Osteoblast (primary cell): Measurements from ENCODE around the gene RAB30. TPM values are rescaled to one million over a fixed set of nuclear protein-coding genes. Genes with fewer than 3 reads are reported as not detected.

Source experiments
- DNase-seq: peaks from one replicate; pipeline ENCODE4 v3.0.0; 2011; ENCODE audit warnings: low spot score, mixed read lengths; ENCODE audit not compliant: insufficient read length; ENCODE audit errors: missing footprints
- H2AFZ ChIP-seq: 2 replicates; pipeline ENCODE4 v1.6.0; 2011; ENCODE audit warnings: mild to moderate bottlenecking, low read length
- H3K27ac ChIP-seq: 2 replicates; pipeline ENCODE4 v1.5.1; 2011; ENCODE audit warnings: mild to moderate bottlenecking, low read depth, low read length, moderate library complexity
- H3K27me3 ChIP-seq: 2 replicates; pipeline ENCODE4 v1.6.0; 2012; ENCODE audit warnings: mild to moderate bottlenecking, control low read depth, inconsistent platforms, low read length, moderate library complexity; ENCODE audit not compliant: insufficient read depth
- H3K36me3 ChIP-seq: 2 replicates; pipeline ENCODE4 v1.5.1; 2011; ENCODE audit warnings: mild to moderate bottlenecking, low read length, control low read depth, moderate library complexity; ENCODE audit not compliant: insufficient read depth
- H3K4me1 ChIP-seq: 2 replicates; pipeline ENCODE4 v1.5.1; 2011; ENCODE audit warnings: mild to moderate bottlenecking, low read length, control low read depth, moderate library complexity; ENCODE audit not compliant: insufficient read depth
- H3K4me2 ChIP-seq: 2 replicates; pipeline ENCODE4 v1.6.0; 2011; ENCODE audit warnings: mild to moderate bottlenecking, low read length; ENCODE audit not compliant: insufficient read depth
- H3K4me3 ChIP-seq: fragments of 200-600 bp; sonication (generic); 3 replicates; pipeline ENCODE4 v1.5.1; 2012; ENCODE audit warnings: mild to moderate bottlenecking, low read length, inconsistent platforms; ENCODE audit not compliant: insufficient read depth
- H3K79me2 ChIP-seq: 2 replicates; pipeline ENCODE4 v1.6.0; 2012; ENCODE audit warnings: mild to moderate bottlenecking, low read length, control low read depth, inconsistent platforms; ENCODE audit not compliant: insufficient read depth
- H3K9me3 ChIP-seq: 2 replicates; pipeline ENCODE4 v1.5.1; 2011; ENCODE audit warnings: low read depth, low read length, control low read depth
- H4K20me1 ChIP-seq: 2 replicates; pipeline ENCODE4 v1.6.0; 2012; ENCODE audit warnings: mild to moderate bottlenecking, low read length, control low read depth; ENCODE audit not compliant: insufficient read depth
- total RNA-seq: library from RNA; depleted of rRNA; stranded (reverse); fragments of >200 nt; gene quantifications from 2 replicates; pipeline ENCODE4 v1.2.3, GENCODE V29; 2012
- TF ChIP-seq, protein P1 (sequence below): IDR thresholded peaks from 2 replicates; pipeline ENCODE4 v1.5.1; 2011; ENCODE audit warnings: mild to moderate bottlenecking, low read depth, low read length, moderate library complexity; ENCODE audit errors: extremely low read depth

Gene RAB30
- total RNA-seq, 1 donor, result 21.0 TPM

DNA sequence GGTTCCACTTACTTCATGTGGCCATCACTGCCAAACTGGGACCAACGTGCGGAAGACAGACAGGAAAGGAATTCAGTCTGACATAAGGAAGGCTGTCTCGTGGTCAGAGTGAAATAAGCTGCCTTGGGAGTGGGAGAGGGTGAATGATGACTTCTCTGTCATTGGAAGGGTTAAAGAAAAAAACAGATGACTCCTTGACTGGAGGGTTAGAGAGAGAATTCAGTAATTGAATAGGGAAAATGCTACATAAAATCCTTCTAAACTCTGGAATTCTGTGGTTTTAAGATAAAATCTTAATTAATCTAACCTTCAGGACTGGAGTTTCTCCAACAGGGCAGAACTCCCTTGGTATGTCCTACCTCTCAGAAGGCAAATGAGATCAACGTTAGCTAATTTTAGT lies 33.8 kb downstream of the RAB30 start:
- no peaks in the 10 kb centered on the region for H3K36me3 ChIP-seq
- no peak overlapping the region for H2AFZ ChIP-seq
- no peak overlapping the region for H3K27ac ChIP-seq
- no peaks in the 10 kb centered on the region for H3K27me3 ChIP-seq
- no peaks in the 10 kb centered on the region for H3K9me3 ChIP-seq
- no peak for DNase-seq
- no peak overlapping the region for H3K4me3 ChIP-seq
- H3K79me2 ChIP-seq, result peaks cover 52% of the 10 kb centered on the region
- TF ChIP-seq, protein P1, sequence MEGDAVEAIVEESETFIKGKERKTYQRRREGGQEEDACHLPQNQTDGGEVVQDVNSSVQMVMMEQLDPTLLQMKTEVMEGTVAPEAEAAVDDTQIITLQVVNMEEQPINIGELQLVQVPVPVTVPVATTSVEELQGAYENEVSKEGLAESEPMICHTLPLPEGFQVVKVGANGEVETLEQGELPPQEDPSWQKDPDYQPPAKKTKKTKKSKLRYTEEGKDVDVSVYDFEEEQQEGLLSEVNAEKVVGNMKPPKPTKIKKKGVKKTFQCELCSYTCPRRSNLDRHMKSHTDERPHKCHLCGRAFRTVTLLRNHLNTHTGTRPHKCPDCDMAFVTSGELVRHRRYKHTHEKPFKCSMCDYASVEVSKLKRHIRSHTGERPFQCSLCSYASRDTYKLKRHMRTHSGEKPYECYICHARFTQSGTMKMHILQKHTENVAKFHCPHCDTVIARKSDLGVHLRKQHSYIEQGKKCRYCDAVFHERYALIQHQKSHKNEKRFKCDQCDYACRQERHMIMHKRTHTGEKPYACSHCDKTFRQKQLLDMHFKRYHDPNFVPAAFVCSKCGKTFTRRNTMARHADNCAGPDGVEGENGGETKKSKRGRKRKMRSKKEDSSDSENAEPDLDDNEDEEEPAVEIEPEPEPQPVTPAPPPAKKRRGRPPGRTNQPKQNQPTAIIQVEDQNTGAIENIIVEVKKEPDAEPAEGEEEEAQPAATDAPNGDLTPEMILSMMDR, result no peak
- H4K20me1 ChIP-seq, result no peaks in the 10 kb centered on the region
- H3K4me2 ChIP-seq, result peak overlapping the region; percentile 6
- peaks cover 42% of the 10 kb centered on the region for H3K4me1 ChIP-seq

DNA sequence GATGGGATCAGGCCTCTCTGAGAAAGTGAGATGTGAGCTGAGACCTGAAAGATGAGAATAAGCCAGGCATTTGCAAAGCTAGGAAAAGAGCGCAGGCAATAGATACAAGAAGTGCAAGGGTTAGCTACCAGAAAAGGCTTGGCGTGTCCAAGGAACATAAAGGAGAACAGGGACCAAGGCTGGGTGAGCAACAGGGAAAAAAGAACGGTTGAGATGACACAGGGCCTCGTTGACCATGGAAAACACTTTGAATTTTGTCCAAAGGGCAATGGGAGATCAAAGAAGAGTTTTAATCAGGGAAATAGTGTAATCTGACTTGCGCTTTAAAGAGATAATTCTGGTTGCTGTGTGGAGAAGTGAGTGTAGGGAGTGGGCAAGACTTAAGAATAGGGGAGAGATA lies 35.0 kb downstream of the RAB30 start:
- peaks cover 58% of the 10 kb centered on the region for H3K79me2 ChIP-seq

DNA sequence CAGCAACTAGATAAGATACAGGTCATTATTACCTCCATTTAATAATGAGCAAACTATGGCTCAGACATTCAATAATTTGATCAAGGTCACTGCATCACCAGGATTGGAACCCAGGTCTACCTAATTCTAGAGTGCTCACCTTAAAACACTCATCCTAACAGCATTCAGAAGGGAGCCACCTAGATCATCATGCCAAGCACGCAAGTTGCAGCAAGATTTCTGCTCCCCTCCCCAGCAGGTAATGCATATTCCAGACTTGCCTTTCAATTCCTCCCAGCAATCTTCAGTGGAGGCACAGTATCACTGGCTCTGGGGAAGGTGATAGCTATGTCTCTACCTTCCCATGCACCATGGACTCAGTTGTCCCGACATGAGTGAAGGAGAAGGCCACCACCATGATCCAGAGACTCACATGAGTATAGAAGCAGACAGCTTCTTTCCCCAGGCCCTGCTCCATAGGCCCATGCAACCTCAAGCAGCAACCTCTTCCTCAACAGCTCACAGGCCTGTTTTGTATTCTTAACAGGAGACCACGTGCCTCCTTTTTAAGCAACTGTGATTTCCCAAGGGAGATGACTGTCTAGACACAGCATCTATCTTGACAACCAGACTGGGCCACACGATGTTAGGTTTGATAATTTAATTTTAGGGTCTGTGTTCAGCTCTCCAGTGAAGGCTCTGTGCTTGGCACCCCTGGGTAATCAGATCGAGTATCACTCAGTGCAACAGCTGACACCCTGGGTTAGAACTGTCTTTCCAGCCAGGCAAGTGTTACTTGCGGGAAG lies 36.4 kb downstream of the RAB30 start:
- H3K4me2 ChIP-seq, result peak overlapping the region; percentile 78
- H3K4me3 ChIP-seq, result no peak overlapping the region
- H3K9me3 ChIP-seq, result no peaks in the 10 kb centered on the region
- DNase-seq, result no peak
- no peaks in the 10 kb centered on the region for H4K20me1 ChIP-seq
- H3K27ac ChIP-seq, result peak overlapping the region; percentile 70
- H3K27me3 ChIP-seq, result no peaks in the 10 kb centered on the region
- TF ChIP-seq, protein P1, result no peak
- H3K79me2 ChIP-seq, result peaks cover 66% of the 10 kb centered on the region
- H2AFZ ChIP-seq, result no peak overlapping the region
- peaks cover 43% of the 10 kb centered on the region for H3K4me1 ChIP-seq
- H3K36me3 ChIP-seq, result no peaks in the 10 kb centered on the region

More for the DNA sequence above, 35.0 kb downstream of the RAB30 start:
- H2AFZ ChIP-seq, result no peak overlapping the region
- H3K4me1 ChIP-seq, result peaks cover 43% of the 10 kb centered on the region
- TF ChIP-seq, protein P1, result no peak
- H3K4me2 ChIP-seq, result no peak overlapping the region
- H3K27ac ChIP-seq, result no peak overlapping the region
- no peak for DNase-seq
- no peak overlapping the region for H3K4me3 ChIP-seq
- H3K36me3 ChIP-seq, result no peaks in the 10 kb centered on the region
- no peaks in the 10 kb centered on the region for H3K9me3 ChIP-seq
- H4K20me1 ChIP-seq, result no peaks in the 10 kb centered on the region
- H3K27me3 ChIP-seq, result no peaks in the 10 kb centered on the region

DNA sequence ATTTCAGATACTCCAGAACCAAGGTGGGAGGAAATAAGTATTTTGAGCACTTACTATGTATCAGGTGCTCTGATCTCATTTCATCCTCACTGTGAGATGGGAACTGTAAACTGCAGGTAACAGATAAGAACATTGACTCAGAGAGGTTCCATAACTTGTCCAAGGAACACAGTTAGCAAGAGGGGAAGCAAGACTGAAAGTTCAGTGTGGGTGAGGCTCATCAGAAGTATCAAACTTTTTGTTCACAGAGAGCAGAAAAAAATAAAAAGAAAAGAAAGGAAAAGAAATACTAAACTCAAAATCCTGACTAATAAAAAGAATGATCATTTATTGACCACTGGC lies 37.1 kb downstream of the RAB30 start:
- H4K20me1 ChIP-seq, result no peaks in the 10 kb centered on the region
- no peaks in the 10 kb centered on the region for H3K27me3 ChIP-seq
- peaks cover 43% of the 10 kb centered on the region for H3K4me1 ChIP-seq
- peak overlapping the region; percentile 52 for H3K4me3 ChIP-seq
- TF ChIP-seq, protein P1, result no peak
- H3K36me3 ChIP-seq, result no peaks in the 10 kb centered on the region
- peak overlapping the region; percentile 70 for H3K27ac ChIP-seq
- peak overlapping the region; percentile 78 for H3K4me2 ChIP-seq
- no peaks in the 10 kb centered on the region for H3K9me3 ChIP-seq
- no peak for DNase-seq
- H2AFZ ChIP-seq, result no peak overlapping the region
- peaks cover 66% of the 10 kb centered on the region for H3K79me2 ChIP-seq
